NCI-H2029 (cell line): ENCODE results near the gene CSF2RB.

Experiments
- DNase-seq: peaks from one replicate; lab custom pipeline; 2025; lab: John Stamatoyannopoulos, UW

CSF2RB gene

DNA sequence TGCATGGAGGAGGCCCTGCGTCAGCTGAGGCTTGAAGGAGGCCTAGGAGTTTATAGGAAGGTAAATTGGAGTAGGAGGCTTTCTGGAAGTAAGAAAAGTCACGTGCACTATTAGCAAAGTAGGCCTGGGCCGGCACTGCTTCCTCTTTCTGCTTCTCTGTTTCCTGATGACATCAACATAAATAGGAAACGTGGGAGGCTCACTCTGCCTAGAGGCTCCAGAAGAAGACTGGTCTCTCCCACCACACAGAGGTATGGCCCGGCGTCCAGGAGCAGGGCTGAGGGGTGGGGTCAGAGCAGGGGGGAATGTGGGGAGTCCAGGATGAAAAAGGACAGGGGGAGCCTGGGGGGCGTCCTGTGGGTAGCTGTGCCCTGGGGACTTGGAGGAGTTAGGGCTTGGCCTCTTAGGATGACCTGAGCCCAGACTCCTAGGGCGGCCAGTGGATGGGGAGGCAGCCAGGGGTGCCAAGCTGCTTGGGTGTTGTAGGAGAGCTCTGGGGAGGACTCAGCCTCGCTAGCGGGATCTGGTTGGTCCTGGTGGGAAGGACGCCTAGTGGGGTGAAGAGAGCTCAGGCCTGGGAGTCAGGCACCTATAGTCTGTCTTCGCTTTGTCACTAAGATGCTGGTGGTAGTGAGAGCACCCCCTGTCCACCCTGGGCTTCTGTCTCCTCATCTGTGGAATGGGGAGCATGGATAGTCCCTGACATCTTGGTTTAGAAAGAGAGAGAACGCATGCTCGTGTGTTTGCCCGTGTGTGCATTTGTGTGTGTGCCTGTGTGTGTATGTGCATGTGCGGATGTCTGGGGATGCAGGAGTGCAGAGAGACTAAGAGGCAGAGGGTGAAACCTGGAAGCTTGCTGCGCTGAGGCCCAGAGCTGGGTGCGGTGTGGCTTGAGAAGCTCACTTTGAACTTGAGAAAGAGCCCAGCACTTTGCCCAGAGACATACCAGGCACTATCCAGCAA, at the start of gene CSF2RB:
CSF2RB (plus strand) TSS at position 202 of the 963 bp plus-strand sequence. CDS start 8,580 bp downstream, outside the sequence.
- no peak for DNase-seq

DNA sequence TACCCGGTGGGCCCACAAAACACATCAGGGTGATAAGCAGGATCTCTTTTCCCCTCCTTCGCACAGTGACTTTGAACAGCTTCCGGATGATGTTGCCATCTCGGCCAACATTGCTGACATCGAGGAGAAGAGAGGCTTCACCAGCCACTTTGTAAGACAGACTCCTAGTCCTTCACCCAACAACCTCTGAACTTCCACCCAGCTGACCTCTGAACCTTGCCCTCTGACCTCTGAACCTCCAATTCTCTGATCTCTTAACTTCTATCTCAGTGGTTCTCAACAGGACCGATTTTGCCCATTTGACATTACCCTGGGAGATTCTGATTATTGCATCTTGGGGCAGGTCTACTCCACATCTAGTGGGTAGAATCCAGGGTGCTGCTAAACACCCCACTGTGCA, 49.4 kb upstream of the CSF2RB start:
- no peak for DNase-seq

DNA sequence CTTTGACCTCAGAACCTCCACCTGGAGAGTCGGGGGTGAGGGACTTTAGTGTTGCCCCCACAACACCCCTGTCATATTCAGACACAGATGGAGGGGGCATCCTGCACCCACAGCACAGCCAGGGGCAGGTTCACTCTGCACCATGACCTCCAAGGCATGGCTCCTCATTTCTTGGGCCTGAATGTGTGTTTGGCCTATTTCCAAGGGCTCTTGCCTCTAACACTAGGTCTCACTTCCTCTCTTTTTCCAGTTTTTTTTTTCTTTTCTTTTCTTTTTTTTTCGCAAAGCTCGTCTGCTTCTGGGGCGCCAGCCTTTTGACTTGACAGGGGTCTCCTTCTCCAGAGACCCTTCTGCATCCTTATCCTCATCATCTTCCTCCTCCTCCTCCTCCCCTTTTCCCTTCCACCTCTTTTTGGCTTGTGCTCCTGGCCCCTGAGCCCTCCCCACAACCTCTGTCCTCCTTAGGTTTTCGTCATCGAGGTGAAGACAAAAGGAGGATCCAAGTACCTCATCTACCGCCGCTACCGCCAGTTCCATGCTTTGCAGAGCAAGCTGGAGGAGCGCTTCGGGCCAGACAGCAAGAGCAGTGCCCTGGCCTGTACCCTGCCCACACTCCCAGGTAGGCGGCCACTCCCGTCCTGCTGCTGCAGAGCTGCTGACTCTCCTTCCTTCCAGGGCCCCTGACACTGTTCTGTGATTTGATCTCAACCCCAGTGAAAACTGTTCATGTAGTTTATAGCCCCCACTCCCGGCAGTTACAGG, 48.8 kb upstream of the CSF2RB start:
- no peak for DNase-seq

DNA sequence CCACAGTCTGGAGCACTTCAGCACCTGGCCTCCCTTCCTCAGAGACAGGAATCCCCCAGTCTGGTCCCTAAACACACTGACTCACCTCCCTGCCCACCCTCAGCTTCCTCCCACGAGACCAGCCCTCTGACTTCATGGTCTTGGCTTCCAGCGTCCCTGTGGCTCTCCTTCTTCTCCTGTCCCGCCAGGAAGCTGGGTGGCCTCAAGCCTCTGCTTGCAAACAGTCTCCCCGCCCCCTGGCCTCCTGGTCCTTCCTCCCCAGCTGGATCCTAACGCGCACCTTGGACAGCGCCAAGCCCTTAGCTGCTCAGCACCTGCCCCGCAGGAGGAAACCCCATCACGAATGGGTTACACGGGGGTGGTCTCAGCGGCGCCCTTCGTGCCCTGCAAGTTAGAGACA, 48.1 kb upstream of the CSF2RB start:
- no peak for DNase-seq

DNA sequence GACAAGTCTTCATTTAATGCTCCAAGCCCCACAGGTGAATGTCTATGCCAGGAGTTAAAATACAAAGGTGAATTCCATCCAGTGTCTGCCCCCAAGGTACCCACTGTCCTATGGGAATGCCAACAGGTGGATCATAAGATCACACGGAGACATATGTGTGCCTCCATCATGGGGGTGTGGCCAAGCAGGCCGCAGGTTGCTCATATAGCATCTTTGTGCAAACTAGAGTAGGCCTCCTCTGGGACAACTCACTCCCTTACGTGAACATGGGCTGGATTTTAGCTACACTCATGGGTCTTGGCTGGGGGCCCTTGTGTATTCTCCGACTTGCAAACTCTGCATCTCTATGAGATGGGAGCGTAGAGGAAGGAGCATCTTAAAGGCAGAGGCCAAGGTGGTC, 45.7 kb upstream of the CSF2RB start:
- no peak for DNase-seq

DNA sequence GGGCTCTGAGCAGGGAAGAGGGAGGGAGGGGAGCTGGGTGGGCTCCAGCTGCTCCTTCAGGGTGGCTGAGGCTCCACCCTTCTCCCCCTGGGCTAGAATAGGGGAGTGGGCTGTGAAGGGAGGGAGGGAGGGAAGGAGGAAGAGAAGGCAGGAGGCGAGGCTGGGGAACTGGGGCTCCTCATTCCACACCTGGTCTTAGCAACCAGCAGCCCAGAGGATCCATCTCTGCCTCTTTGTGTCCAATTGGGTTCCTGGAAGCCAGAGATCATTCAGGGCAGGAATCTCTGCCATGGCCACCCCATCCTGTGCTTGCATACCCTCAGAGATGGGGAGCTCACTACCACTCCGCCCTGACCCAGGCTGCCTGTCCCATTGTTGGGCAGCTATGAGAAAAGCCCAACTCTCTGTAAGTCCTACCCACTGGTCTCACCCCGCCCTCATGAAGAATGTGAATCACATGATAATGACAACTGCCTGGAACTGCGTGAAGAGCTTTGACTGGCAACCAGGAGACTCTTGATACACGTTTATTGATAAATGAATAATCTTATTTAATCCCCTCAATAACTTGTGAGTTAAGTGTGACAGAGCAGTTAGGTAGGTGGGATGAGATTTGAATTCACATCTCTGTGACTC, 44.8 kb upstream of the CSF2RB start:
- no peak for DNase-seq

DNA sequence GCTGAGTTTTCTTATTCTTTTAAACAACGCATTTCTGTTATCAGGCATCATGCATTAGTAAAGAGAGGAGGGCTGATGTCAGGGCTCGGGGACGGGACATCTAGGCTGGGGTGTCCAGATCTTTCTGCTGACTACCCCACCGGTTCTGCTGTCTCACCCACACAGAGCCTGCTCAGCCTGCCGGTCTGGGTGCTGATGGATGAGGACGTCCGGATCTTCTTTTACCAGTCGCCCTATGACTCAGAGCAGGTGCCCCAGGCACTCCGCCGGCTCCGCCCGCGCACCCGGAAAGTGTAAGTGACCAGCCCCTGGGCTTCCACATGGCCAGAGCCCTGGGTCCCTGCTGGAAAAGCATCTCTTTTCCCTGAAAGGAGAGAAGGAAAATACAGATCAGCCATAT, 43.2 kb upstream of the CSF2RB start:
- no peak for DNase-seq

DNA sequence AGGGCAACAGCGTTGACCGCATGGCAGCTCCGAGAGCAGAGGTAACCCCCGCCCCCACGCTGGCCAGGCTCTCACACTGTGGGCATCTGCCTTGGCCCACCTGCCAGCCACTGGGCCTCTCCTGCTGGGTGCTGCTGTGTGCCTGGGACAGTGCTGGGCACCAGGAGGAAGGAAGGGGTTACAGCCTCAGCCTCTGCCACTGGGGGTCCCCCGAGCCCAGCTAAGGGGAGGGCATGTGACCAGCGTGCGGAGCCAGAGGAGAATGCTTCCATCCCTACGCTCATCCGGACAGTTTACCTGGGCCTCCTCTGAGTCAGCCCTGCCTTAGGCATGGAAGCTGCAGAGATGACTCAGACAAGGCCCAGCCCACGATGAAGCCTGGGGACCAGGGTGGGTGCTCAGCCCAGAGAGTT, 41.8 kb upstream of the CSF2RB start:
- DNase-seq = no peak

DNA sequence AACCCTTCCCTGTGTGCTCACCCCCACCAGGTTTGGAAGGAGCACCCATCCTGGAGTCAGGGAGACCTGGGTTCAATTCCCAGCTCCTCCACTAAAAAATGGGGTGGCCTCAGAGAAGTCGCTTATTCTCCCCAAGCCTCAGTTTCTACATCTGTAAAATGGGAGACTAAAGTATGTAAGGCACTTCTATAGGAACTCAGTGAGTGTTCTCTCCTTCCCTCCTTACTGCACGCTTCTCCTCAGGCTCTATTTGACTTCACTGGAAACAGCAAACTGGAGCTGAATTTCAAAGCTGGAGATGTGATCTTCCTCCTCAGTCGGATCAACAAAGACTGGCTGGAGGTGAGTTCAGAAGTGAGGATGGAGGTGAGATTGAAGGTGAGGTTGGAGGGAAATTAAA, 41.3 kb upstream of the CSF2RB start:
- DNase-seq = no peak

DNA sequence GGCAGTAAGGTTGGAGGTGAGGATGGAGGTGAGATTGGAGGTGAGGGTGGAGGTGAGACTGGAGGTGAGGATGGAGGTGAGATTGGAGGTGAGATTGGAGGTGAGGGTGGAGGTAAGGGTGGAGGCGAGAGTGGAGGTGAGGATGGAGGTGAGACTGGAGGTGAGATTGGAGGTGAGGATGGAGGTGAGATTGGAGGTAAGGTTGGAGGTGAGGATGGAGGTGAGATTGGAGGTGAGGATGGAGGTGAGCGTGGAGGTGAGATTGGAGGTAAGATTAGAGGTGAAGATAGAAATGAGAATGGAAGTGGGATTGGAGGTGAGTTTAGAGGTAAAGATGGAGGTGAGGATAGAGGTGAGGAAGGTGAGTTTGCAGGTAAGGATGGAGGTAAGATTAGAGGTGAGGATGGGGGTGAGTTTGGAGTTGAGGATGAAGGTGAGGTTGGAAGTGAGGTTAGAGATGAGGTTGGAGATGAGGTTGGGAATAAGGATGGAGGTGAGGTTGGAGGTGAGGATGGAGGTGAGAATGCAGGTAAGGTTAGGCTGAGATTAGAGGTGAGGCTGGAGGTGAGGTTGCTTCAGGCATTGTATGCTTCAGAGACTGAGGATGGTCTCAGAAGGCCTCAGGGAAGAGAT, 40.4 kb upstream of the CSF2RB start:
- DNase-seq = no peak

DNA sequence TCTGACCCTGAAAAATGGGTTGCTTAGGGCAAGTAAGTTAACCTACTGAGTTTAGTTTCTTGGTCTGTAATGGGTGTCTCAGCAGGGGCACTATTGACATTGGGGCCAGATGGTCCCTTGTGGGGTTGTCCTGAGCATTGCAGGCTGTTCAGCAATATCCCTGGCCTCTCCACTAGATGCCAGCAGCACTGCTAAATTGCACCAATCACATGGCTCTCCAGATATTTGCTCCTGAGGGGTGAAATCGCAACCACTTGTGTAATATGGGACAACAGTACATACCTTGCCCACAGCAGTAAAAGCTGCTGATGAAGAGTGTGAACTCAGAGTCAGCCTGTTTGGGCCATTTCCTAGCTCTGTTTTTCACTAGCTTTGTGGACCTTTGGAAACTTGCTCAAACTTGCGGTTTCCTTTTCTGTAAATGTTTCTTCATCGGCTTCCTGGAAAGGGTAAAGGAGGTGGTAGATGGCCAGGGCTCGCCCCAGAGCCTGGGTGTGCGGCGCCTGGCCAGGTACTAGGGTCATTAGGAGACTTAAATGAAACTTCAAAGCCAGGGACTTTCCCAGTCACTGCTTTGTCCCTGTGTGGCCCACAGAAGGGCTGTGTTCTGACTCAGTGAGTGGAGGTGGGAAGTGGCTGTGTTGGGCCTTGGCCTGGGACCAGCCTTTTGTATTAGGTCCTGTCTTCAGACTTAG, 39.7 kb upstream of the CSF2RB start:
- no peak for DNase-seq

DNA sequence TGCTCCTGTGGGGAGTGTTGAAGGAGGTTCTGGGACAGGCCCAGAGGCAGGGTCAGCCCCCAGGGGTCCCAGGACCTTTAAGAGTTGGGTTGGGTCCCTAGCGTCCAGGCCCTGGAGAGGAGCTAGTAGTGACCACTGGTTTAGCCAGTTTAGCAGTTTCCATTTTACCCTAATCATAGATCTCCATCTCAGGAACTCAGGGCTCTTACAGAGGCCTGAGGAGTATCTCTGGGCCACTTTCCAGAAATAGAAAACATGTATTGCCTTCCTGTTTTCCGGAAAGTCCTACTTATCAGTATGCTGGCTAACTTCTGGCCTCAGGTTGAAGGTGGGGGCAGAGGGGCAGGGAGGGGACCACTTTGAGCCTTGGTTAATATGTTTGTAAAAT, 39.1 kb upstream of the CSF2RB start:
- DNase-seq = no peak

DNA sequence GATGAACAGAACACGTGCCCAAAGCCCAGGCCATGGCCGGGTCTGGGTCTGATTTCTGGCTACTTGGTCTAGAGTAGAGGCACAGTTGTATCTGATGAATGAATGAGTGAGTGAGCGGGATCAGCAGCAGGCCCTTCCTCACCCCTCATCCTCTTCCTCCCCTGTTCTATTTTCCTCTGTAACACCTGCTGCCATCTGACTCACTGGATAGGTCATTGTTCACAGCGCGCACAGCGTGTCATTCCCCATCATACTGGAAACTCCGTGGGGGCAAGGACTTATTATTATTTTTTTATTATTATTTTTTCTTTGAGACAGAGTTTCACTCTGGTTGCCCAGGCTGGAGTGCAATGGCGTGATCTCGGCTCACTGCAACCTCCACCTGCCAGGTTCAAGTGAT, 38.7 kb upstream of the CSF2RB start:
- DNase-seq = no peak

DNA sequence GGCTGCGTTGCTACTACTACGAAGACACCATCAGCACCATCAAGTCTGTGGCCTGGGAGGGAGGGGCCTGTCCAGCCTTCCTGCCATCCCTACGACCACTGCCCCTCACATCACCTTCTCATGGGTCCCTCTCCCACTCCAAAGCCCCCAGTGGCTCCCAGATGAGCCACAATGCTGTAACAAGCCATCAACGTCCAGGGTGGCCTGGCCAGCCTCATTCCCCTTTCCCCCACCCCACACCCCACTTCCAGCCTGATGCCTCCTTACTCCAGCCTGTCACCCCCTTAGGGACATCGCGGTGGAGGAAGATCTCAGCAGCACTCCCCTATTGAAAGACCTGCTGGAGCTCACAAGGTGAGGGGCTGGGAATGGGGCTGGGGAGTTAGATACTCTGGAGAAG, 37.7 kb upstream of the CSF2RB start:
- no peak for DNase-seq

DNA sequence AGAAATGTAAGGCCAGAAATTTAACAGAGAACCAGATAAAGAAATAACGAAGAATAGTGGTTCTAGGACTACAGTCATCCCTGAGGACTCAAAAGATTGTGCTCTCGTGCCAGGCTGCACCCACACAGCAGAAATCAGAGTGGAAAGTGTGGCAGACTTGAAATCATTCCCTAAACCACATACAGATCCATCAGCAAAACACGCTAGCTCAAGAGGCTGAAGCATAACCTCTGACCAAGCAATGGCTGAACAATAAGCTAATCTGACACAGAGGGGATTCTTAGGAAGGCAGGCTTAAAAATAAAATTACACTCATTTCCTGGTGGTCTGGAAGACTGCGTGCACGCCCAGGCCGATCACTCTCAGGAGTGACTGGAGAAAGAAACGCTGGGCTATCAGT, 33.7 kb upstream of the CSF2RB start:
- no peak for DNase-seq

DNA sequence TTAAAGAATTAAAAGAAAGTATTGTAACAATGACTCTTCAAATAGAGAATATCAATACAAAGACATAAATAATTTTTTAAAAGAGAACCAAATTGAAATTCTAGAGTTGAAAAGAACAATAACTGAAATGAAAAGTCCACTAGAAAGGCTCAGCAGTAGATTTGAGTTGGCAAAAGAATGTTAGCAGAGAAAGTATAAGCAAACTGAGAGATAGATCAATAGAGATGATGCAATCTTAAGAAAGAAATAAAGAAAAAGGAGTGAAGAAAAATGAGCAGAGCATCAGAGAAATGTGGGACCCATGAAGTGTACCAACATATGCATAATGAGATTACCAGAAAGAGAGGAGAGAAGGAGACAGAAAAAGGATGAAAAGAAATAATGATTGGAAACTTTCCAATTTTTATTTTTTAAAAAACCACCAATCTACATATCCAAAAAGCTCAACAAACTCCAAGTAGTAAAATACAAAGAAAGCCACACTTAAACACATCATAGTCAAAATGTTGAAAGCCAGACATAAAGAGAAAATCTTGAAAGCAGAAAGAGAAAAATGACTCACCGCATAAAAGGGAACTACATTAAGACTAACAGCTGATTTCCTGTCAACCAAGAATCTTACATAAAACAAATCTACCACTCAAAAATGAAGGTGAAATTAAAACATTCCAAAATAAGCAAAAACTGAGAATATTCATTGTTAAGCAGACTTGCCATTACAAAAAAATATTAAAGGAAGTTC, 31.8 kb upstream of the CSF2RB start:
- no peak for DNase-seq

DNA sequence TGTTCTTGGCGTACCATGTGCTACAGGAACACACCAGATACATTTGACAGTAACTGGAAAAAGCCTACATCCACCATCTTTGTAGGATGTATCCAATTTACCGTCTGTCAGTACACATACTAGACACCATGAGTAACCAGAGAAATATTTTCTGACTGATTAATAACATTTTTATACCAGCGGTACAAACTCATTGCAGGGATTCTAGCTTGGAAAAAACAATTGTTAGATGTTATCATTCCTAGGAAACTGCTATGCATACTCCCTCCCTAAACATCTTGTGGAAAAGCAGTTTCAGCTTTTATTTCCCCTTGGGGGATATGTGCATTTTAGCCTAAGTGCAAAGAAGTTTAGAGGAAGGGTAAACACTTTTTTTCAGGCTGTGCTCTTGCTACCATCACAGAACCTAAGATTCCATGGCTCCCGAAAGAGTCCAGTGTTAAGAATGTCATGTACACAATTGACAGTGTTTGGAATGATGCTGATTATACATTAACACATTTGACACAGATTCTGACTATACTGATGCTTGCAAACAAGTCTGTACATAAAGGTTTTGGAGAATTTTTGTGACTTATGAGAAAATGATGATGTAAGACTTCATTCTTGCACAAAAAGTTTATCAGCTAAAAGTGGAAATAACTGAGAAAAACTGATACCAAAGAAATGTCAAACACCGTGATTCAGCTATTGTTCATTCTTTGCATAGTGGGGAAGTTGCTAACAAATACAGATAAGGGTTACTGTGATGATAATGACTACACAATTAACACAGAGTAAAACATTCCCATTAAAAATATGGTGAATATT, 28.9 kb upstream of the CSF2RB start:
- DNase-seq = no peak

DNA sequence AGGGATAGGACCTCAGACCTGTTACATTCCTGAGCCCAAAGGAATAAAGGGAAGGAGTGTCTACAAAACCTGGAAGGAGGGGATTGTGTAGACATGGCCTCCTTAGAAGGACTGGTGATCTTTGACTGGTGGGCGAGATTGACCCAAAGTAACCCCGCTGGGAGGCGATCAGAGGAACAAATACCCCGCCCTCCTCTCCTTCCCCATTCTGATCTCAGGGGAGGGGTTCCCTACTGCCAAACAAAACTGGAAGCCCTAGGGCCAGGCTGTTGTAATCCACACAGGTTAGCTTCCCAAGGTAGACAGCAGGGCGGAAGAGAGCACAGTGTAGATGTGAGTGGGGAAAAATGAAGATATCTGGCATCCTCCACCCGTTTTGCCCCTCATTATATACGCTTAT, 28.0 kb upstream of the CSF2RB start:
- DNase-seq = no peak

DNA sequence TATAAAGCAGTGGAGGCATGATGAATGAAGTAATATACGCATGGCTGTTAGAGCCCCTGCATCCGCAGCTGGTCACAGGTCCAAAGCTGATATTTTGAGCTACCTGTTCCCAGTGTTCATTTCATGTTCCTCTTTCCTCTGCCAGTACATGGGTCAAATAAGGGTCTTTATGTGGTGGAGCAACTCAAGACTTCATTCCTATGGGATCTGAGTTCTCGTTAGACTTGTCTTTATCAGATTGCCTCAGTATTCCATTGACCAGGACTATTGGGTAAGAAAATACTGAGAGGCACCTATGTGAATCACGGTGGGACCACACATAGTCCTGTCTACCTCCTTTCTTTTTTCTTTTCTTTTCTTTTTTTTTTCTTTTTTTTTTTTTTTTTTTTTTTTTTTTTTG, 27.4 kb upstream of the CSF2RB start:
- DNase-seq = no peak

DNA sequence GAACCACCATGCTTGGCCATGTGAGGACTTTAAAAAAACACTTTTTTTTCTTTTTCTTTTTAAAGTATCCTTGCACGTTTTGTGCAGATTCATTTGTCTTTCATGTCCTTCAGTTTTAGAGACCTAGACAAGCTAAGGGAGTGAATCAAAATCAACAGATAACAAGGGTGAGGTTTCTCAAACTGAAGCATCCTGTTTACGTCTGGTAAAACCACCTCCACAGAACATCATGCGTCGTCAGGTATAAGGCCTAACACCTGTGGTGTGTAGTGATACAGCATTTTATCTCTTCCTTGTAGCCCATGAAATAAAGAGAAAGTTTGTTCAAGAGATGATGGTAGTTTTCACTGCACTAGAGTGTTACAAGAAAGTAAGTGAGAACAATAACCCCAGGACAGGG, 26.3 kb upstream of the CSF2RB start:
- DNase-seq = no peak
